SK-N-SH treated with all-trans-retinoic acid at 6 μM for 48 hours (cell line): Measurements from ENCODE around the gene TSPAN1.

Experiments
- ARNTL ChIP-seq: fragments of 450-650 bp; formaldehyde crosslinking; IDR thresholded peaks from 2 replicates; pipeline ENCODE4 v1.5.0; 2020; ENCODE audit warnings: low read depth, mild to moderate bottlenecking, moderate library complexity, borderline replicate concordance
- BACH2 ChIP-seq: fragments of 250-450 bp; sonication (Bioruptor Pico); IDR thresholded peaks from 2 replicates; pipeline ENCODE4 v1.9.0; 2021; ENCODE audit warnings: mild to moderate bottlenecking, borderline replicate concordance
- CSDC2 ChIP-seq: fragments of 250-450 bp; sonication (Bioruptor Pico); IDR thresholded peaks from 2 replicates; pipeline ENCODE4 v1.5.0; 2020; ENCODE audit warnings: mild to moderate bottlenecking, moderate library complexity
- OSR1 ChIP-seq: fragments of 250-450 bp; sonication (Bioruptor Pico); IDR thresholded peaks from 2 replicates; pipeline ENCODE4 v1.8.0; 2022; ENCODE audit warnings: moderate library complexity, mild to moderate bottlenecking, inconsistent platforms
- RARB ChIP-seq: fragments of 250-450 bp; sonication (Bioruptor Pico); IDR thresholded peaks from 2 replicates; pipeline ENCODE4 v1.8.0; 2021; ENCODE audit warnings: mild to moderate bottlenecking, moderate library complexity
- TCF4 ChIP-seq: fragments of 250-450 bp; sonication (Bioruptor Pico); IDR thresholded peaks from 2 replicates; pipeline ENCODE4 v1.8.0; 2021; ENCODE audit warnings: mild to moderate bottlenecking, moderate library complexity, borderline replicate concordance
- ZFP3 ChIP-seq: fragments of 250-450 bp; sonication (Bioruptor Pico); IDR thresholded peaks from 2 replicates; pipeline ENCODE4 v1.5.0; 2020; ENCODE audit warnings: mild to moderate bottlenecking, moderate library complexity
- ZFP30 ChIP-seq: fragments of 450-650 bp; formaldehyde crosslinking; IDR thresholded peaks from 2 replicates; pipeline ENCODE4 v1.5.0; 2022; ENCODE audit warnings: mild to moderate bottlenecking, moderate library complexity
- ZNF8 ChIP-seq: fragments of 450-650 bp; formaldehyde crosslinking; IDR thresholded peaks from 2 replicates; pipeline ENCODE4 v1.5.0; 2020; ENCODE audit warnings: mild to moderate bottlenecking, moderate library complexity
- TF ChIP-seq, protein P1 (sequence below): fragments of 250-450 bp; sonication (Bioruptor Pico); IDR thresholded peaks from 2 replicates; pipeline ENCODE4 v1.5.1; 2021; ENCODE audit warnings: mild to moderate bottlenecking, moderate library complexity
- TF ChIP-seq, protein P2 (sequence below): fragments of 250-450 bp; sonication (Bioruptor Pico); IDR thresholded peaks from 2 replicates; pipeline ENCODE4 v1.5.1; 2020; ENCODE audit warnings: low read depth, mild to moderate bottlenecking, moderate library complexity

DNA sequence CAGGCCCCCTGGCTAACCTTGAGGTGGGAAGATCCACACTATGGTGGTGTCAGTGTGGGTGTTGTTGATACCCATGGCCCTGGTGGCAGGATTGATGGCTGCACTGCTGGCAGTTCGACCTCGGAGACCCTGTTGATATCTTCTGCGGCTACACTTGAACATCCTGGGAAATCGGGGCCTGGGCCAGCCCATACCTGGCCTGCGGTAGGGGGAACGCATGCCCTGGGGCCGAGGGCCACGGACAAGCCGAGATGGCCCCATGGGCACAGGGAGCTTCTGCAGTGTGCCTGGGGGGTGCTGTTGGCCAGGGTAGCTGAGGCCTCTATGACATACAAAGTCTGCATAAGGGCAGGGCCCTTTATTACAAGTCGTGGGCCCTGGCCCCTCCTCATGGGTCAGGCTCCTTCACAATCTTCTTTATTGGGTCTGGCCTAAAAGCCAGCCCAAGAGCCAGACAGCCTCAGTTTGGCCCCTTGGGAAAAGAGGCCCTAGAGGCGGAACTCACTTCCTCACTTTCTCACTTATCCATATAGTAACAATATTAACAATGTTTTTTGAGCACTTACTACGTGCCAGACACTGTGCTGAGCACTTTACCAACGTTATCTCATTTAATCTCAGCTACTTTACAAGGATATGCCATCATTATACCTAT is 1.5 kb downstream of the TSPAN1 start, which contains the start of gene P3R3URF:
- no peak for TF ChIP-seq CSDC2 (CRISPR knock-in tag)
- TF ChIP-seq, protein P1, sequence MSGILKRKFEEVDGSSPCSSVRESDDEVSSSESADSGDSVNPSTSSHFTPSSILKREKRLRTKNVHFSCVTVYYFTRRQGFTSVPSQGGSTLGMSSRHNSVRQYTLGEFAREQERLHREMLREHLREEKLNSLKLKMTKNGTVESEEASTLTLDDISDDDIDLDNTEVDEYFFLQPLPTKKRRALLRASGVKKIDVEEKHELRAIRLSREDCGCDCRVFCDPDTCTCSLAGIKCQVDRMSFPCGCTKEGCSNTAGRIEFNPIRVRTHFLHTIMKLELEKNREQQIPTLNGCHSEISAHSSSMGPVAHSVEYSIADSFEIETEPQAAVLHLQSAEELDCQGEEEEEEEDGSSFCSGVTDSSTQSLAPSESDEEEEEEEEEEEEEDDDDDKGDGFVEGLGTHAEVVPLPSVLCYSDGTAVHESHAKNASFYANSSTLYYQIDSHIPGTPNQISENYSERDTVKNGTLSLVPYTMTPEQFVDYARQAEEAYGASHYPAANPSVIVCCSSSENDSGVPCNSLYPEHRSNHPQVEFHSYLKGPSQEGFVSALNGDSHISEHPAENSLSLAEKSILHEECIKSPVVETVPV (CRISPR knock-in tag): no peak
- no peak for TF ChIP-seq OSR1 (CRISPR knock-in tag)
- no peak for TF ChIP-seq ZFP3 (CRISPR knock-in tag)
- TF ChIP-seq RARB (CRISPR knock-in tag): no peak
- no peak for TF ChIP-seq BACH2 (CRISPR knock-in tag)
- TF ChIP-seq ZFP30: no peak
- TF ChIP-seq, protein P2, sequence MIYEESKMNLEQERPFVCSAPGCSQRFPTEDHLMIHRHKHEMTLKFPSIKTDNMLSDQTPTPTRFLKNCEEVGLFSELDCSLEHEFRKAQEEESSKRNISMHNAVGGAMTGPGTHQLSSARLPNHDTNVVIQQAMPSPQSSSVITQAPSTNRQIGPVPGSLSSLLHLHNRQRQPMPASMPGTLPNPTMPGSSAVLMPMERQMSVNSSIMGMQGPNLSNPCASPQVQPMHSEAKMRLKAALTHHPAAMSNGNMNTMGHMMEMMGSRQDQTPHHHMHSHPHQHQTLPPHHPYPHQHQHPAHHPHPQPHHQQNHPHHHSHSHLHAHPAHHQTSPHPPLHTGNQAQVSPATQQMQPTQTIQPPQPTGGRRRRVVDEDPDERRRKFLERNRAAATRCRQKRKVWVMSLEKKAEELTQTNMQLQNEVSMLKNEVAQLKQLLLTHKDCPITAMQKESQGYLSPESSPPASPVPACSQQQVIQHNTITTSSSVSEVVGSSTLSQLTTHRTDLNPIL: no peak
- no peak for TF ChIP-seq ARNTL (CRISPR knock-in tag)
- no peak for TF ChIP-seq ZNF8
- TF ChIP-seq TCF4 (CRISPR knock-in tag): no peak
